K562 (cell line): Measurements from ENCODE around the gene TSPAN14. TPM values are rescaled to one million over a fixed set of nuclear protein-coding genes. Genes with fewer than 3 reads are reported as not detected.
A peak's percentile ranks its signal among the peaks of the same experiment; 100 is the strongest.

ENCODE experiments used
- ATF1 ChIP-seq, 2 experiments: fragments of 450-650 bp in 1 of 2; IDR thresholded peaks; 2 replicates each; pipeline ENCODE4 v1.6.1; 2016; ENCODE audit warnings: missing compliant biosample characterization in 1 of 2, missing genetic modification characterization in 1 of 2
- CBX8 ChIP-seq: fragments of 200-600 bp; sonication (generic); IDR thresholded peaks from 2 replicates; pipeline ENCODE4 v1.6.1; 2012; ENCODE audit warnings: borderline replicate concordance, mixed run types, low read depth, mild to moderate bottlenecking, moderate library complexity, mixed read lengths, low read length, control low read depth, inconsistent platforms; ENCODE audit not compliant: poor library complexity, severe bottlenecking; ENCODE audit errors: extremely low read depth
- CTCF ChIP-seq, 3 experiments: IDR thresholded peaks in 2 of 3; conservative IDR thresholded peaks in 1 of 3; 2 replicates each; pipeline ENCODE4 v1.5.1; 2011 to 2012; ENCODE audit warnings: low read length in 3 of 3, mild to moderate bottlenecking in 3 of 3, control low read depth in 2 of 3, improper control_type of control experiment in 1 of 3, inconsistent platforms in 1 of 3, low read depth in 1 of 3, mixed read lengths in 1 of 3, moderate library complexity in 1 of 3; ENCODE audit not compliant: insufficient read depth in 2 of 3
- DMBX1 ChIP-seq: fragments of 250-450 bp; sonication (Bioruptor Pico); IDR thresholded peaks from 2 replicates; pipeline ENCODE4 v1.8.0; 2022; ENCODE audit warnings: inconsistent platforms, mild to moderate bottlenecking, moderate library complexity, borderline replicate concordance
- ESRRA ChIP-seq: fragments of 450-650 bp; IDR thresholded peaks from 2 replicates; pipeline ENCODE4 v1.6.1; 2014; ENCODE audit warnings: low read depth, mild to moderate bottlenecking, moderate library complexity, borderline replicate concordance
- HNRNPL ChIP-seq: fragments of 200-400 bp; formaldehyde crosslinking; IDR thresholded peaks from 2 replicates; pipeline ENCODE4 v1.6.1; 2017; ENCODE audit warnings: low read depth, mild to moderate bottlenecking, low read length
- KLF16 ChIP-seq: IDR thresholded peaks from 2 replicates; pipeline ENCODE4 v1.6.1; 2016; ENCODE audit warnings: antibody characterized with exemption
- NFE2 ChIP-seq: IDR thresholded peaks from 2 replicates; pipeline ENCODE4 v1.6.1; 2014; ENCODE audit warnings: antibody characterized with exemption, low read depth
- NR2C2 ChIP-seq, 2 experiments: fragments of 200-800 bp in 1 of 2; sonication (Bioruptor generic) in 1 of 2; sonication (generic) in 1 of 2; formaldehyde crosslinking in 1 of 2; IDR thresholded peaks; 2 replicates each; pipeline versions ENCODE4 v1.6.1 to v1.8.0; 2016 to 2022; ENCODE audit warnings: mild to moderate bottlenecking in 1 of 2, missing compliant biosample characterization in 1 of 2, missing genetic modification characterization in 1 of 2, missing genetic modification reagents in 1 of 2
- PML ChIP-seq: IDR thresholded peaks from 2 replicates; pipeline ENCODE4 v1.6.1; 2012; ENCODE audit warnings: low read length, inconsistent platforms
- POLR3A ChIP-seq: IDR thresholded peaks from 2 replicates; pipeline ENCODE4 v1.6.1; 2011; ENCODE audit warnings: borderline replicate concordance, mild to moderate bottlenecking, moderate library complexity; ENCODE audit not compliant: insufficient read length, insufficient read depth; ENCODE audit errors: extremely low read depth
- RFX1 ChIP-seq: fragments of 450-650 bp; IDR thresholded peaks from 2 replicates; pipeline ENCODE4 v1.6.1; 2016; ENCODE audit warnings: mild to moderate bottlenecking, moderate library complexity
- SIN3A ChIP-seq, 2 experiments: fragments of 150-350 bp in 1 of 2; IDR thresholded peaks; 2 replicates each; pipeline ENCODE4 v1.6.1; 2011 to 2016; ENCODE audit warnings: borderline replicate concordance in 2 of 2, low read depth in 2 of 2, low read length in 2 of 2, mild to moderate bottlenecking in 2 of 2, moderate library complexity in 2 of 2; ENCODE audit not compliant: control insufficient read depth in 1 of 2
- SOX6 ChIP-seq: fragments of 450-650 bp; IDR thresholded peaks from 2 replicates; pipeline ENCODE4 v1.6.1; 2014; ENCODE audit warnings: mild to moderate bottlenecking
- SREBF2 ChIP-seq: sonication (generic); formaldehyde crosslinking; IDR thresholded peaks from 2 replicates; pipeline ENCODE4 v1.4.0; 2020; ENCODE audit warnings: mild to moderate bottlenecking, missing genetic modification reagents
- SRF ChIP-seq, 2 experiments: fragments of 250-450, 450-650 bp in 1 of 2; sonication (Bioruptor Pico) in 1 of 2; sonication (generic) in 1 of 2; formaldehyde crosslinking; IDR thresholded peaks; 2 replicates each; pipeline versions ENCODE4 v1.5.0 to v1.5.1; 2020 to 2022; ENCODE audit warnings: mild to moderate bottlenecking in 1 of 2, missing genetic modification reagents in 1 of 2
- TRIM28 ChIP-seq: fragments of 450-650 bp; IDR thresholded peaks from 2 replicates; pipeline ENCODE4 v1.6.1; 2017
- ZBTB26 ChIP-seq: fragments of 450-650 bp; formaldehyde crosslinking; IDR thresholded peaks from 2 replicates; pipeline ENCODE4 v1.4.0; 2022; ENCODE audit warnings: missing genetic modification characterization
- ZEB2 ChIP-seq: fragments of 450-650 bp; IDR thresholded peaks from 2 replicates; pipeline ENCODE4 v1.6.1; 2016
- ZNF398 ChIP-seq: fragments of 250-450 bp; sonication (Bioruptor Pico); IDR thresholded peaks from 2 replicates; pipeline ENCODE4 v1.8.0; 2021; ENCODE audit warnings: moderate library complexity, mild to moderate bottlenecking, inconsistent platforms
- ZNF583 ChIP-seq: fragments of 250-450 bp; sonication (Bioruptor Pico); IDR thresholded peaks from 2 replicates; pipeline ENCODE4 v1.4.0; 2020
- polyA plus RNA-seq, 8 experiments: library from polyadenylated mRNA; depleted of rRNA in 4 of 8; stranded (reverse) in 5 of 8; unstranded in 3 of 8; fragments of >200 nt; fragmentation: Nextera tagmentation in 2 of 8; fragmentation: Illumina TruSeq in 1 of 8; extraction: Ambion mirVana in 2 of 8; extraction: Trizol in 1 of 8; gene quantifications; 2 replicates each; pipeline versions ENCODE4 v1.2.1 to v1.2.3, GENCODE V29; 2011 to 2014; ENCODE audit warnings: inconsistent platforms in 1 of 8, missing spikeins in 1 of 8
- total RNA-seq, 7 experiments: library from RNA; depleted of rRNA in 6 of 7; stranded (reverse); fragments of >200 nt in 6 of 7; fragmentation: Illumina TruSeq in 2 of 7; extraction: Trizol in 2 of 7; gene quantifications; 2 replicates each; pipeline versions ENCODE4 v1.2.1 to v1.2.3, GENCODE V29; 2011 to 2021; ENCODE audit warnings: low replicate concordance in 1 of 7

The TSPAN14 gene
- total and polyA plus RNA-seq, 9 of the 15 experiments (the other 6 are each of a cell fraction or from before 2014, with no cell fraction given) = 5.8 to 92.9 (median 23.3) TPM

GRCh38 chr10:80504158-80504811, 50.2 kb downstream of the TSPAN14 start (continued):
- no peak for TF ChIP-seq SIN3A (IDR thresholded peaks at IDR 0.05; ENCODE audit: borderline replicate concordance in 2 of 2, control insufficient read depth in 1 of 2, low read depth in 2 of 2, low read length in 2 of 2)
- peak; percentile 90 for TF ChIP-seq KLF16
- TF ChIP-seq RFX1 = no peak
- no peak for TF ChIP-seq NFE2
- peak; percentile 87 for TF ChIP-seq DMBX1
- 0 out of 2 replicates have a peak, but pooled peaks have one; percentile 16 for TF ChIP-seq TRIM28
- no peak for TF ChIP-seq CBX8
- 0 out of 2 replicates have a peak, but pooled peaks have one; percentile 12 for TF ChIP-seq ESRRA
- TF ChIP-seq SRF (CRISPR knock-in tag; IDR thresholded peaks at IDR 0.05) = peak in 1 of 2 experiments; percentile 79; a peak in 1 of 4 replicates
- peak; percentile 80 for TF ChIP-seq PML
- 0 out of 6 replicates have a peak, but pooled peaks of 2 of the 3 experiments have one; percentile 16 to 27 for TF ChIP-seq CTCF (IDR thresholded peaks at IDR 0.05 in 2 of 3, conservative IDR thresholded peaks at IDR 0.05 in 1 of 3; ENCODE audit: insufficient read depth in 2 of 3, low read depth in 1 of 3, low read length in 3 of 3)
- no peak for TF ChIP-seq NR2C2 (CRISPR knock-in tag; IDR thresholded peaks at IDR 0.05)
- no peak for TF ChIP-seq NR2C2 (tag; IDR thresholded peaks at IDR 0.05)
- no peak for TF ChIP-seq ZNF398 (CRISPR knock-in tag)
- no peak for TF ChIP-seq POLR3A
- TF ChIP-seq ZBTB26 = no peak
- no peak for TF ChIP-seq ATF1 (CRISPR knock-in tag; IDR thresholded peaks at IDR 0.05)
- TF ChIP-seq ATF1 (tag; IDR thresholded peaks at IDR 0.05) = peak; percentile 37; the same call in 1 of the 2 replicates
- no peak for TF ChIP-seq ZEB2
- no peak for TF ChIP-seq SREBF2
- peak; percentile 62; the same call in 1 of the 2 replicates for TF ChIP-seq SOX6
- TF ChIP-seq HNRNPL = peak; percentile 70; the same call in 1 of the 2 replicates
- peak; percentile 72; the same call in 1 of the 2 replicates for TF ChIP-seq ZNF583 (CRISPR knock-in tag)
